HG02623 (cell line): ENCODE measurements around the gene ARL3.
A peak's percentile ranks its signal among the peaks of the same experiment; 100 is the strongest.
"Not testable (repeated sequence)": the region's sequence is repeated elsewhere in the genome, so short reads cannot be mapped to it uniquely, and the experiment has no call there.

Source experiments
- ATAC-seq: cut with Tn5 transposase; IDR thresholded peaks from one replicate; pipeline ENCODE4 v1.9.1; 2021; ENCODE audit warnings: moderate library complexity; ENCODE audit not compliant: unreplicated experiment

Gene ARL3

DNA sequence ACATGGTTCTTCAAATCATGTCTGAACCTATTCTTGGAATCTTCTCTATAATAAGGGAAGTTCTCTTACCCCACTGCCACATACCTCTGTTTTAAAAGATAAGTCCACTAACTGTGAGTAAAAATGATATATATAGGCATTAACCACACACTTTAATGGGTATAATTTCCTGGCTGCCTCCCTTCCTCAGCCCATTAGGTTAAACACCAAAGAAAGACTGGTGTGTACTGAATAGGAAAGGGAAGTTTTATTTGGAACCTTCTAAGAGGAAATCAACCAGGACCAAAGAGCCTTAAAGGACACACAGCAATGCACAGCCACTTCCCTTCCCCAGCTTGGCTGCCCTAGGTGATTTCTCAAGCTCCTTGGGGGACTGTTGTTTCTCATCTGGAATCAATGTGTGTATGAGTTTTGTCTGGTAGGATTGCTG lies 24.5 kb upstream of the ARL3 start:
- no peak for ATAC-seq

DNA sequence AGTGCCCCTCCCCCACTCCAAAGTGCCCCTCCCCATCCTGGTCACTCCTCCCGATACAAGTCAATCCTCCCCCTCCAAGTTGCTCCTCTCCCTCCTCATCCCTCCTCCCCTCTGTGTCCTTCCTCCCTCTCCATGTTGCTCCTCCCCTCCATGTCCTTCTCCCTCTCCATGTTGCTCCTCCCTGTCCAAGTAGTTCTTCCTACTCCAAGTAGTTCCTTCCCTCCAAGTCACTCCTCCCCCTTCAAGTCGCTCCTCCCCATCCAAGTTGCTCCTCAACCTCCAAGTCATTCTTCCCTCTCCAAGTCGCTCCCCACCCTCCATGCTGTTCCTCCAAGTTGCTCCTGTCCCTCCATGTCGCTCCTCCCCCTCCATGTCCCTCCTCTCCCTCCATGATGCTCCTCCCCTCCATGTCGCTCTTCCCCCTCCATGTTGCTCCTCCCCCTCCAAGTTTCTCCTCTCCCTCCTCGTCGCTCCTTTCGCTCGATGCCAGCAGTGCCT lies 20.9 kb upstream of the ARL3 start:
- ATAC-seq: no peak

DNA sequence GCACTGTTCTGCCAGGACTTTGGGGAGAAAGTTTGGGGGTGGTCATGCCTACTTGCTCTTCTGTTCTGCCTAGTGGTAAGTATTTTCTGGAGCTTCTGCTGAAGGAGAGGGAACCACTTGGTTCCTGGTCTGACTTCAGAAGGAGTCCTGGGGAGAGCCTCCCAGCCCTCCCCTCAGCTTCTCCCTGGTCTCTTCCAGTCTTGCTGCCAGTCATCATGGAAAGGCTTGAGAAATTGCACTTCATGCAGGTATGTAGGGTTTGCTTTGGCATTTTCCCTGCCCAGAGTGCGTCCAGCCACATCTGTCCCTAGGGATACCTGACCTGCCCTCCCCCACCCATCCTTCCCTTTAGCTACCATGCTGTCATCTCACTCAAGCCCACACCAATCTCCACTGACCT lies 18.5 kb upstream of the ARL3 start:
- no peak for ATAC-seq

GRCh38 chr10:102731222-102731800 lies 17.1 kb upstream of the ARL3 start:
- no peak for ATAC-seq

- no peak for ATAC-seq
Measured at GRCh38 chr10:102729029-102730026, 15.1 kb upstream of the ARL3 start.

DNA sequence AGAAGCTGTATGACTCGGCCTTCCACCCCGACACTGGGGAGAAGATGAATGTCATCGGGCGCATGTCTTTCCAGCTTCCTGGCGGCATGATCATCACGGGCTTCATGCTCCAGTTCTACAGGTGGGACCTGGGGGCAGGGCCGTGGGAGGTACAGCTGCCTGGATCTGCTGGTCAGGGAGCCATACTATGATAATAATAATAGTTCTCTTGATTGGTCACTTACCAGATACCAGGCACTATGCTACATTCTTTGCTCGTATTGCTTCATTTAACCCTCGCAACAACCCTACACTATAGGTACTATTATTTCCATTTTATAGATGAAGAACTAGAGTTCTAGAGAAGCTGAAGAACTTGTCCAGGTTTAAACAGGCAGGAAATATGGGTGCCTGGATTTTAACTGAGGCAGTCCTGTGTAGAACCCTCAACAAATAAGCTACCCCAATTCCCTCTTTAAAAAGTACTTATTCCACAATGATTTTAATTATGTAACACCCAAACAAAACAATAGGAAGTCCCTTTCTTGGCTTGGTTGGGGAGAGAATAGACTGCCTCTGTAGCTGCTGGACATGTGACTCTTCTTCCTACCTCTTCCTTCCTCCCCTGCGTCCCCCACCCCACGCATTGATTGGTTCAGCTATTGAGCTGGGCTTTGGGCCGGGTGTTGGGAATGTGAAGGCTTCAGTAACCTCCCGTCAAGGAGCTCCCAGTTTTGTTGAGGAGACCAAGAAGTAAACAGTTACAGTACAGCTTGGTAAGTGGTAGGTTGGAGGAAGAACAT lies 13.0 kb upstream of the ARL3 start:
- no peak for ATAC-seq

DNA sequence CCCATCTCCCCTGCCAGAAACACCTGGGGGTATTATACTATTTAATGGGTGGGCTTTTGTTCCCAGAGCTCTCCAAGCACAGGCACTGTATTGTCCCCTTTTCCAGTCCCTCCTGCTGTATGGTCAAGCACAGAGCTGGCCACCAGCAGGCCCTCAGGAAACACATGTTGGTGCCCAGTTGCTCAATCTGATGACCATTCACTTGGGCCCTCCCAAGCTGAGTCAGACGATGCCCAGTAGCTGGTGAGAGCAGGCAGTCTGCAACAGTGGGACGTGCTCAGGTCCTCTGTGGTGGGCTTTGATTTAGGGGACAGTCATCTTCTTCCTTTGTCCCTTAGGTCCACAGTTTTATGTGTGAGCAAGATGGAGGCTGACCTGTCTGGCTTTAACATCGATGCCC lies 12.1 kb upstream of the ARL3 start:
- no peak for ATAC-seq

DNA sequence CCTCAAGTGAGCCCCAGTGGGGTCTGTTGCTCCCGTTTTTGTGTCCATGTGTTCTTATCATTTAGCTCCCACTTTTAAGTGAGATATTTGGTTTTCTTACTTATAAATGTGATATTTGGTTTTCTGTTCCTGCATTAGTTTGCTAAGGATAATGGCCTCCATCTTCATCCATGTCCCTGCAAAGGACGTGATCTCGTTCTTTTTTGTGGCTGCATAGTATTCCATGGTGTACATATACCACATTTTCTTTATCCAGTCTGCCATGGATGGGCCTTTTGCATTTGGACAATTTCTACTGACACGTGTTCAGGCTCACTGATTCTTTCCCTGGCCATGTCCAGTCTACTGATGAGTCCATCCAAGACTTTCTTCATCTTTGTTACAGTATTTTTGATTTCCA lies 9.8 kb upstream of the ARL3 start:
- ATAC-seq: no peak

DNA sequence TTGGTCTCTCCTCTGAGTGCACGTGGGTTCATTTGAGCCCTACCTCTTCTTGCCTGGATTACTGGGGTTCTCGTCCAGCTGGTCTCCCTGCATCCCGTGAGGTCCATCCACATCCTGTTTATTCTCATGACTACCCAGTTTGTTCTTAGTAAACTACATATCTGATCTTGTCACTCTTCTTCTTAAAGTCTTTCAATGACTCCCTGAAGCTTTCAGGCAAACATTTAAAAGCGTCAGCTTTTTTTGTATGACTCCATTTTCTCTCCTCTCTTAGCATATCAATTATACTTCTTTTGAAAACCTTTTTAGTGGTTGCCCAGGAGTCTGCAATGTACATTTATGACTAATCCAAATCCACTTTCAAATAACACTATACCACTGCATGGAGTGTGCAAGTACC lies 7.8 kb upstream of the ARL3 start:
- no peak for ATAC-seq

- ATAC-seq: no peak
Measured at GRCh38 chr10:102720775-102721301, 6.6 kb upstream of the ARL3 start.

- ATAC-seq: no peak
Measured at GRCh38 chr10:102720337-102720736, 6.1 kb upstream of the ARL3 start.

DNA sequence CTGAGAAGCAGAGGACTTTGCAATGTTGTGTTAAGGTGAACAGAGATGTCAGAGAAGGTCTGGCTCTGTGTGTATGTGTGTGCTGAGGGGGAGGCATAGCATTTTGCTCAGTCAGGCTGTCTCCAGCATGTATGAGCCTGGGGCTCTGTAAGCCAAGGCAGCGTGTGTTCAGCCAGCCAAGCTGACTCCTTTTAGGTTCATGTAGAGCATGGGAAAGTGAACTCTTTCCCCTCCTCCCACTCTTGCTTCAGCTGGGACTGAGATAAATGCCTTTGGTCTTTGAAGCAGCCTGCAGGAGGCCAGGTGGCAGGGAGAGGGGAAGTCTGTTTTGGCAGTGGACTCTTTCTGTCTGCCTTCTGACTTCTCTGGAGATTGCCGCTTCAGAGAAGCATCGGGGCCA lies 4.0 kb upstream of the ARL3 start:
- no peak for ATAC-seq

DNA sequence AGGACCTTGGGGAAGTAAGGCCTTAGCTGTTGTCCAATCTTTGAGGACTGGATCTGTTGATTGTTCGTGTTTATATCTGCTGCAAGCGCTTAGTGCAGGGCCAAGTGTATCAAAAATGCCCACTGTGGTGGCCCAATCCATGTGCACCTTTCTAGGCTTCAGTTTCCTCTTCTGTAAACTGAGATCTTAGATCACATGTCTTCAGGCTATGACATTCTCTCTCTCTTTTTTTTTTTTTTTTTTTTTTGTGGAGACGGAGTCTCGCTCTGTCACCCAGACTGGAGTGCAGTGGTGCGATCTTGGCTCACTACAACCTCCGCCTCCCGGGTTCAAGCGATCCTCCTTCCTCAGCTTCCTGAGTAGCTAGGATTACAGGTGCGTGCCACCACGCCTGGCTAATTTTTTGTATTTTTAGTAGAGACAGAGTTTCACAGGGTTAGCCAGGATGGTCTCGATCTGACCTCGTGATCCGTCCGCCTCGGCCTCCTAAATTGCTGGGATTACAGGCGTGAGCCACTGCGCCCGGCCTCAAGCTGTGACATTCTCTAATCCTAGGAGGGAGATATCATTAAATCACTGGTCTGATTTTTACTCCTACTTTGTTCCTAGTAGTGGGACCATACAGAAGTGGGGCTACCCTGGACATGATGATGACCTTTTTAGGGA lies 2.8 kb upstream of the ARL3 start:
- not testable (repeated sequence) for ATAC-seq

DNA sequence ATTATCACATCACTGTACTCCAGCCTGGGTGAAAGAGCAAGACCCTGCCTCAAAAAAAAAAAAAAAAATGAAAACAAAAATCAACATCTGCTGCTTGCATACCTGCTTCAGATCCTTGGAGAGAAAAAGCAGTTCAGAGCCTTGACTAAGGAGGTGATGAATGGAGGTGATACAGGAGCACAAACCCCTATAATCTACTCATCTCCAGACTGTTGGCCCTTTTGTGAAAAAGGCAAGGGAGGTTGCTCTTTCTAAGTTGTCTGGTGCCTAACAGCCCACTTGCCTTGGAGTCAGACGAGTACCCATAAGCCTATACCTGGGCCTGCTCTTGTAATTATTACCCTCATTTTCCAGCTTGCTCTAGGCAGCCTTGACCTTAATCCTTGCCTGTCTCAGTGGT lies 1.7 kb upstream of the ARL3 start:
- no peak for ATAC-seq

DNA sequence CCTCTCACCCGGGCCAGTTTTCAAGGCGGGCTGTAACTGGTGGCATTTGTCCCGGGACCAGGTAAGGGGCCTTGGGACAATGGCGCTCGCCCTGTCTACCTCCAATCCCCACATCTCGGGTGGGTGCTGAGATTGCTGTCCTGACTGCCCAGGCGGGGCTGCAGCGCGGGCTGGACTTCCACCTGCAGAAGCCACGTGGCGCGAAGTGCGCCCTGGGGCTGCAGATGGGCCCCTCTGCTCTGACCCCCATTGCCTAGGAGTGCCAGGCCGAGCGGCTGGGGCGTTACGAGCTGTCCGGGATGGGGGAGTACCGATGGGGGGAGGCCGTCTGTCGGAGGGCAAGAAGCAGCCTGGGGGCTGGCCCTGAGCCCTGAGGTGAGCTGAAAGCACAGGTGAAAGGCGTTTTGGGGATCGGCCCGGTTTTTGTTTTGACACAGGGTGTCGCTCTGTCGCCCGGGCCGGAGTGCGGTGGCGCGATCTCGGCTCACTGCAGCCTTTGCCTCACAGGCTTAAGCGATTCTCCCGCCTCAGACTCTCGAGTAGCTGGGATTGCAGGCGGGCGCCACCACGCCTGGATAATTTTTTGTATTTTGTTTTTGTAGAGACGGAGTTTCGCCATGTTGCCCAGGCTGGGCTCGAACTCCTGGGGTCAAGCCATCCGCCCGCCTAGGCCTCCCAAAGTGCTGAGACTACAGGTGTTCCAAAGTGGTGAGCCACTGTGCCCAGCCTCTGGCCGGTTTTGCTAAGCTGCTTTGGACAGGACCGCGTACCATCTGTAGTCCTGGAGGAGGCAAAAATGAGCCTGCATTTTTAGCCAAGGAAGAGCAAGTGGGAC lies 641 bp upstream of the ARL3 start, which contains the start of gene SFXN2:
Gene SFXN2, plus strand, starts transcription at position 16 of the 835 bp plus-strand sequence. CDS start 12,001 bp downstream, outside the sequence.
- ATAC-seq: peak; percentile 21

DNA sequence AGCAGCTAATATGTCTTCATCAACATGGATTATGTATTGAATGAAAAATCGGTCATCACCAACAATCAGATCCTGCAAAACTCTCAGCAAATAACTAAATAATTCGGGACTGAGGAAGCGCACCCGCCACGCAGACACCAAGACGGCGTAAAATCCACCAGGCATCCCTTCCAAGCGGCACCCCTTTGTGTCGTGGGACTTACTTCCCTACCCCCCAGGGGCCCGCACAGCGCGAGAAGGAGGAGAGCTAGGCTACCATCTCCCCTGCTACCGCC lies 721 bp downstream of the ARL3 start:
- peak; percentile 10 for ATAC-seq

- no peak for ATAC-seq
Measured at GRCh38 chr10:102712843-102713538, 1.2 kb downstream of the ARL3 start.

DNA sequence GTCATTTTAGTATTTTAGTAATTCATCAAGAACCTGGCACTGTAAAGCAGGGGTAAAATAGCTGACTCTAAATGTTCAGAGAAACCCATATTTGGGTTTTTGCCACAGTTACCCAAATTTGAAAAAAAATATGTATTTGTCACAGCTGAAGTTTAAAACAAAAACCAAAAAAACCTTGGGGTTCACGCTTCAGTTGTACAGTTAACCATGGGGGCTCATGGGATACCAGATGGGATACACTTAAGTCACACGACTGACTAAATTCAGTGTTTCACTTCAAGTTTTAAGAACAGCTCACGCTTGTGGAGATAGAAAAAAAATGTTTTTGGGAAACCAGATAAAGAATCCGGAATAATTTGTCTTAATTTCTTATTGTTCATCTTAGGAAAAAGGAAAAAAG lies 2.1 kb downstream of the ARL3 start:
- no peak for ATAC-seq

DNA sequence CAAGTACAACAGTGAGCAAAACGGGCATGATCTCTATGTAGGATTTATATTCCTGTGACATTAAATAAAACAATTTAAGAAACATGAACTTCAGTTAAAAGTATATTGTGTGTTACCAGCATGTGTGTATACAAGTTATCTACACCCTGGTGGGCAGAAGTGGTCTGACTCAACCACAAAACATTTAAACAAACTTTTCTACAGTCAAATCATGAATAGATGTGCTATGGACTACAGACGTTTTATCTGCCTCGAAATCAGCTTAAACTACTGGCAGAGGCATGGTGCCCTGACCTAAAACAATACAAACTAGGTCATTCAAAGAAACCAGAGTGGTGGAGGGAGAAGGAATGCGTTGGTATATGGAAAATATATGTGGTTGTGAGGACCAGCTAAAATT lies 3.6 kb downstream of the ARL3 start:
- no peak for ATAC-seq
